Activated T-cell treated with anti-CD3 and anti-CD28 coated beads for 48 hours (primary cell): ENCODE results near the gene SNX33.

Experiments
- DNase-seq: peaks from one replicate; pipeline ENCODE4 v3.0.0-alpha.2; 2020; ENCODE audit warnings: low read depth

Gene SNX33

DNA sequence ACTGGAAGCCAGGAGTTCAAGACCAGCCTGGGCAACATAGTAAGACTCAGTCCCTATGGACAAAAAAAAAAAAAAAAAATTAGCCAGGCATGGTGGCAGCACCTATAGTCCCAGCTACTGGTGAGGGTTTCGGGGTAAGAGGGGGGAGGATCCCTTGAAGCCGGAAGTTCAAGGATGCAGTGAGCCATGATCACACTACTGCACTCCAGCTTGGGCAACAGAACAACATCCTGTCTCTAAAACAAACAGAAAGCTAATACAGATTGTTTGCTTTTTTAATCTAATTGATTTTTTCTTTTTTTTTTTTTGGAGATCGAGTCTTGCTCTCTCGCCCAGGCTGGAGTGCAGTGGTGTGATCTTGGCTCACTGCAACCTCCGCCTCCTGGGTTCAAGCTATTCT, 6.1 kb upstream of the SNX33 start:
- DNase-seq: no peak

DNA sequence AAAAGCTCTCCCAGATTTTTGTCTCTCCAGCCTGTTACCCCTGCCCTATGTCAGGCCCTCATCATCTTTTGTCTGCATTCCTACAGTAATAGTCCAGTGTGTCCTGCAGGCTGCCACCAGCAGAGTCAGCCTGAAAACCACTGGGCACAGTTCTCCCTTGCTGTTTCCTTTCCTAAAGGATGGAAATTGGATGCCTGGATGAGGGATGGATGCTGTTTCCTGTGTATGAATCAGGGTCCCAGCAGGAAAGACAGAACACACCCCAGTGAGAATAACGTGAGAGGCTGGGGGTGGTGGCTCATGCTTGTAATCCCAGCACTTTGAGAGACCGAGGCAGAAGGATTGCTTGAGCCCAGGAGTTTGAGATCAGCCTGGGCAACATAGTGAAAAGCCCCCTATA, 3.3 kb upstream of the SNX33 start:
- no peak for DNase-seq

DNA sequence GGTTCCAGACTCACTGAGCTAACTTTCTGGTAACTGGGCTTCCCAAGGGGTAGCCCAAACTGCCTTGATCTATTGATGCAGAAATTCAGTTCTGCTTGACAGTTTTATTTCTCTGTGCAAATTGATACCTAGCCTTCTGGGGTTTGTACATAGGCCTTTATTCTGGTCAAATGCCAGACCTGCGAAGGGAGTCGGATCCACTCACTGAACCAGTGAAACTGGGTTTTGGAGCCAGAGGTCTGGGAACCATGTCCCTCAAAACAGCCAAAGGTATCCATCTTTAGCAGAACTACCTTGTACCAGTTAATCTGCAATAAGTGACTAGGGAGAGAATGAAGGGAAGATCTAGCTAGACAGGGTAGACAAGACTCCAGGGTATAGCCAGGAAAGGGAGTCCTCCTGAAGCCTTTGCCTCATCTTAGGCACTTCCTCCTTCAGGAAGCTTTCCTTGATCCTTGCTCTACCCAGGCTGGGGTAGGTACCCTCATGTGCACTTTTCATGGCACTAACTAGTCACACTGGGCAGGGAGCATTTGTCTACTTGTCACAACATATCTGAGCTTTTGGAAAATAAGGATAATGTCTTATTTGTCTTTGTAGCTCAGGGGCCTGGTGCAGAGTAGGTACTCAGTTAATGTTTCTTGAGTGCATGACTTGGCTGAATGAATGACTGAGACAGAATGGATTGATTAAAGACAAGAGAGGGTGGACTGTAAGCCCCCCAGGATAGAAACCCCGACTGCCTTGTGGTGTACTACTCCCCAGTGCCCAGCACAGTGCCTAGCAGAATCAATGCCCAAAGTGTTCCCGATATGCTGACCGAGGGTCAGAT, 1.4 kb upstream of the SNX33 start:
- DNase-seq: no peak

DNA sequence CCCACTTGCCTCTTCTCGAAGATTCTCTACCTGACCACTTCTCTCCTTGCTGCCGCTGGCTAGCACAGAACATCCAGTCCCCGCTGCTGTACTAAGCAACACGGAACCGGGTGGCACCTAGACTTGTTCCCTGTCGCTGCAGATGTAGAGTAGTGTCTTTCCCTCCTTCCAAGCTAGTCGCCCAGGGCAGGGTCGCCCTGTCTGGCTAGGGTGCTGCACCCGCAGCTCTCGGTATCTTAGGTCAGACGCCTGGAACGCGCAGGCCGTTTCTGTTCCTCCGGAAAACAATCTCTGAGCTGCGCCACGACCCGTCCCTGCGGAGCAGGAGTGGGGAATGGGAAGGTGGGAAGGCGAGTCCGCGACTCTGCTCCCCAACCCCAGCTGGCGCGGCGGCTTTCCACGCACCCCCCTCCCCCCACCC, 758 bp upstream of the SNX33 start:
- no peak for DNase-seq

GRCh38 chr15:75648156-75649000, 666 bp downstream of the SNX33 start:
- no peak for DNase-seq

DNA sequence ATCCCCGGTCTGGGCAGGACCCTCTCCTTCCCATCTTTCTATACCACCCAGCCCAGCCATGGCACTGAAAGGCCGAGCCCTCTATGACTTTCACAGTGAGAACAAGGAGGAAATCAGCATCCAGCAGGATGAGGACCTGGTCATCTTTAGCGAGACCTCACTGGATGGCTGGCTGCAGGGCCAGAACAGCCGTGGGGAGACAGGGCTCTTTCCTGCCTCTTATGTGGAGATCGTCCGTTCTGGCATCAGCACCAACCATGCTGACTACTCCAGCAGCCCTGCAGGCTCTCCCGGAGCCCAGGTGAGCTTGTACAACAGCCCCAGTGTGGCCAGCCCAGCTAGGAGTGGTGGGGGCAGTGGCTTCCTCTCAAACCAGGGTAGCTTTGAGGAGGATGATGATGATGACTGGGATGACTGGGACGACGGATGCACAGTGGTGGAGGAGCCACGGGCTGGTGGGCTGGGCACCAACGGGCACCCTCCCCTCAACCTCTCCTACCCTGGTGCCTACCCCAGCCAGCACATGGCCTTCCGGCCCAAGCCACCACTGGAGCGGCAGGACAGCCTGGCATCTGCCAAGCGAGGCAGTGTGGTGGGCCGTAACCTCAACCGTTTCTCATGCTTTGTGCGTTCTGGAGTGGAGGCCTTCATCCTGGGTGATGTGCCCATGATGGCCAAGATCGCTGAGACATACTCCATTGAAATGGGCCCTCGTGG, 1.5 kb downstream of the SNX33 start:
- DNase-seq: no peak

- DNase-seq: no peak
These were observed 2.1 kb downstream of the SNX33 start for GRCh38 chr15:75649848-75650247.

- no peak for DNase-seq
These were observed 3.4 kb downstream of the SNX33 start for GRCh38 chr15:75650908-75651809.

GRCh38 chr15:75651810-75652543, 4.3 kb downstream of the SNX33 start:
- no peak for DNase-seq

DNA sequence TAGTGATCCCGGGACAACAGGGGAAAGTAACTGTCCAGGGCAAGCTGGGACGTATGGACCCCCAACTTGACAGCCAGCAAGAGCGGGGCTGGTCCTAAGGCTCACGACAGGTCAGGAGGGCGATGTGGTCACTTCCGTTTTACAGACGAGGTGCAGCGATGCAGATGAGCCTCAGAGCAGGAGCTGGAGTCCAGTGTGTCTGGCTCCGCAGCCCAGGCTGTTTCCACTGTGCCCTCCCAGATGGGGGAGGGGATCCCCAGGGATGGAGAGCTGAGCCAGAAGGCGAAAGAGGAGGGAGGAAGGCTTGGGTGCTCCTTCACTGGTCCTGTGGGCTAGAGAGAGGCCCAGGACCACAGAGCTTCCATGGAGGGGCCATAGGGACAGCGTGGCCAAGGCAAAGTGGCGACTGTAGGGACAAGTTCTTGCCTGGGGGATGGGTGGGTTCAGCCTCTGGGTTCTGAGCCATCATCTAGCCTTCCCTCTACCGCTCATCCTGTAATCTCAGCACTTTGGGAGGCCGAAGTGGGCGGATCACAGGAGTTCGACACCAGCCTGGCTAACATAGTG, 5.7 kb downstream of the SNX33 start:
- no peak for DNase-seq

- DNase-seq: no peak
These were observed 6.6 kb downstream of the SNX33 start for GRCh38 chr15:75654201-75654907.

GRCh38 chr15:75655931-75656330, 8.2 kb downstream of the SNX33 start:
- no peak for DNase-seq

DNA sequence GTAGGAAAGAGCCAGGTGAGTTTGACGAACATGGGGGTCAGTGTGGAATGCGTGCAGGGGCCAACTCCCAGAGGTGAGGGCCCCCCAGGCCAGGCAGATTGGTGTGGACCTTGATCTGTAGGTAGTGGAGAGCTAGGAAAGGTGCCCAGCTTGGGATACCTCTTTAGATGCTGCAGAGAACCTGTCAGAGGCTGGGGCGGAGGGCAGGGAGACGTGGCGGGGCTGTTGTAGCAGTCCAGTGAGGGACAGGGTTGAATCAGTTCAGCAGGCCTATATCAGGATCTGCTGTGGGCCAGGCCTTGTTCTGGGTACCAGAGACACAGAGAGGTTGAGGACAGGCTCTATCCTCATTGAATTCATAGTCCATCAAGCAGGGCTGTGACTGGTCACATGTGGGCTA, 8.6 kb downstream of the SNX33 start:
- no peak for DNase-seq

DNA sequence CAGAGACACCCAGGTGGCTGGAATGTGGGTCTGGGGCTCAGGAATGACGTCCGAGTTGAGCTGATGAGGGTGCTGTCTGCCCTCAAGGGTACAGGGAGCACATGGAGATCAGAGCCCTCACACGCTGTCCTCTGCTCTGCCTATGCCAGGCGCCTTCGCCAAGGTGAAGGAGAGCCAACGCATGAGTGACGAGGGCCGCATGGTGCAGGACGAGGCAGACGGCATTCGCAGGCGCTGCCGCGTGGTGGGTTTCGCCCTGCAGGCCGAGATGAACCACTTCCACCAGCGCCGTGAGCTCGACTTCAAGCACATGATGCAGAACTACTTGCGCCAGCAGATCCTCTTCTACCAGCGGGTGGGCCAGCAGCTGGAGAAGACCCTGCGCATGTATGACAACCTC, 9.1 kb downstream of the SNX33 start:
- DNase-seq: no peak

DNA sequence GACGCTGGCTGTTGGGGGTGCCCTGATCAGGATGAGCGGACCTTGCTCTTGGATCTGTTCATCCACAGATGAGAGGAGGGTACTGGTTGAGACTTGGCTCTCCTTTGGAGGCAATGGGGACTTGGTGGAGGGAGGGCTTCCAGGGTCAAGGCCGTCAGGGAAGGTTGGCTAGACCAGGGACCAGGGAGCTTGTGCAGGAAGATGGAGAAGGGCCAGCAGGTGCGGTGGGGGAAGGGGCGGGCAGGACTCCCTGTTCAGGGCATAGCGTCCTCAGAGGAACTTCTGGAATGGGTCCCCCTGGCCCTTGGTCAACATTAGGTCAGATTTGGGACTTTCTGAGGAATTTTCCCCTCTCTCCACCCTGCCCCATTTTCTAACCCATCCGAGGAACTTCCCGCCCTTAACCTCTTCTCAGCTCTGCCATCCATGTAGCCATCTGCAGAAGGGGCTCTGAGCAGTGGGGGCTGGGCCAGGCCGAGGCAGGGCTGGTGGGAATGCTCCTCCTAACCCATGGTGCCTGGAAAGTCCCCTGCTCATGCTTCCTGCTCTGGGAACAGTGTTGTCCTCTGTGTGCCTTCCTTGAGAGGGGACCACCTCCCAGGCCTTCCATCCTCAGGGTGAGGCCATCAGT, 11.5 kb downstream of the SNX33 start:
- DNase-seq: no peak

DNA sequence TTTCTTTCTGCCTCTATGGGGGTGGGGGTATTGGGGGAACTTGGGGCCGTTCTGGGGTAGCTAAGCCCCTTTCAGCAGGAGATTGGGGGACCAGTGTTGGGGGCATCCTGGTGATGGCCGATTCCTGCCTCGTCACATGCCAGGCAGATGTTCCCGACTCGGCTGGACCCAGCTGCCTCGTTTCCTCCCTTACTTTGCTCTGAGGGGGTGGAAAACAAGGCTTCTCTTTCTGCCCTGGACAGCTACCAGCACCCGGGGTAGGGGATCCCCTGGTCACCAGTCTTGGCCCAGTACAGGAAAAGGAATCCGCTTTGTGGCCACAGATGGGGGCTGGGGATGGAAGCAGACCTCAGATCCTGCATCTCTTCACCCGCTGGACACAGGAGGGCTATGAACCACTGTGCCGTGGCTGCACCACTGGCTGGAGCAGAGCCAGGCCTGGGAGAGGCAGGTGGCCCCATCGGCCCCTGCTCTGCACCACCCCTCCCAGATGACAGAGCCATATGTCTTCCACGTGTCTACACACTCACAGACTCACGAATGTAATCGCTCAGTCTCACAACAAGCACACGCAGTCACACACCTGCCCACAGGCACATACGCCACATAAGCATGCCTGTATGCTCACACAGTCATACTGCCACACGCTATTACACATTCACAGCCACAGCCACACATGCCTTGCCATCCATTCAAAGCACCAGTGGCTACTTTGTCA, 12.4 kb downstream of the SNX33 start:
- no peak for DNase-seq

- DNase-seq: no peak
These were observed 13.5 kb downstream of the SNX33 start for GRCh38 chr15:75661100-75661755.

- DNase-seq: no peak
These were observed 14.0 kb downstream of the SNX33 start for GRCh38 chr15:75661756-75662140.
